Measurements from ENCODE around the gene ARHGAP33. TPM values are rescaled to one million over a fixed set of nuclear protein-coding genes. Genes with fewer than 3 reads are reported as not detected.
"Not testable (repeated sequence)": the region's sequence is repeated elsewhere in the genome, so short reads cannot be mapped to it uniquely, and the experiment has no call there.

The ARHGAP33 gene
- polyA plus RNA-seq, 1 donor from 2014 or later, result 20.5 TPM

DNA sequence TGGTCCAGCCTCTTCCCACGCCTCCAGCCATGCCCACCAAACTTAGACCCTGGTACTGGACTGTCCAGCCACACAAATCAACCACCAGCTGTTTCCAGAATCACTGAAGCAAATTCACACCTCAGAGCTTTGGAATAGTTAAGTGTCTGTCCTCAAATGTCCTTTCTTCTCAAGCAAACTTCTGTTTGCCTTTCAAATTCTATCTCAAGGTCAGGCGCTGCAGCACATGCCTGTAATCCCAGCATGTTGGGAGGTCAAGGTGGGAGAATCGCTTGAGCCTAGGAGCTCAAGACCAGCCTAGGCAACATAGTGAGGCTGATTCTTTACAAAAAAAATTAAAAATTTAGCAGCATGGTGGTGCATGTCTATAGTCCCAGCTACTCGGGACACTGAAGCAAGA is 56.7 kb downstream of the ARHGAP33 start:
- Histone ChIP-seq H3K9me3 (ENCODE audit: low read length) (no peaks in the 10 kb centered on the region), H3K4me3 (ENCODE audit: low read length) (no peak overlapping the region), H2AFZ (ENCODE audit: low read depth, low read length) (no peak overlapping the region), H3K9ac (ENCODE audit: low read length) (no peak overlapping the region), H3K27me3 (ENCODE audit: insufficient read depth, low read depth, low read length) (peaks cover 9% of the 10 kb centered on the region), H3K79me2 (replicated peaks; ENCODE audit: insufficient read depth, low read length) (no peaks in the 10 kb centered on the region), H3K27ac (ENCODE audit: low read length) (no peak overlapping the region), H3F3A (ENCODE audit: insufficient read depth, low read length, poor library complexity, severe bottlenecking) (no peaks in the 10 kb centered on the region), H4K20me1 (ENCODE audit: insufficient read depth) (no peaks in the 10 kb centered on the region), H3K36me3 (ENCODE audit: insufficient read depth, low read length) (no peaks in the 10 kb centered on the region), H3K4me2 (ENCODE audit: low read length) (no peak overlapping the region), H3K9me2 (ENCODE audit: insufficient read depth, low read length) (no peaks in the 10 kb centered on the region)
- TF ChIP-seq EZH2 (IDR thresholded peaks at IDR 0.05; ENCODE audit: borderline replicate concordance, insufficient read depth, low read length, poor library complexity, severe bottlenecking), result no peak
- no peak for TF ChIP-seq SMC3 (conservative IDR thresholded peaks at IDR 0.05; ENCODE audit: poor library complexity)
- TF ChIP-seq POLR2AphosphoS5 (IDR thresholded peaks at IDR 0.05), result no peak
- TF ChIP-seq, protein P1, sequence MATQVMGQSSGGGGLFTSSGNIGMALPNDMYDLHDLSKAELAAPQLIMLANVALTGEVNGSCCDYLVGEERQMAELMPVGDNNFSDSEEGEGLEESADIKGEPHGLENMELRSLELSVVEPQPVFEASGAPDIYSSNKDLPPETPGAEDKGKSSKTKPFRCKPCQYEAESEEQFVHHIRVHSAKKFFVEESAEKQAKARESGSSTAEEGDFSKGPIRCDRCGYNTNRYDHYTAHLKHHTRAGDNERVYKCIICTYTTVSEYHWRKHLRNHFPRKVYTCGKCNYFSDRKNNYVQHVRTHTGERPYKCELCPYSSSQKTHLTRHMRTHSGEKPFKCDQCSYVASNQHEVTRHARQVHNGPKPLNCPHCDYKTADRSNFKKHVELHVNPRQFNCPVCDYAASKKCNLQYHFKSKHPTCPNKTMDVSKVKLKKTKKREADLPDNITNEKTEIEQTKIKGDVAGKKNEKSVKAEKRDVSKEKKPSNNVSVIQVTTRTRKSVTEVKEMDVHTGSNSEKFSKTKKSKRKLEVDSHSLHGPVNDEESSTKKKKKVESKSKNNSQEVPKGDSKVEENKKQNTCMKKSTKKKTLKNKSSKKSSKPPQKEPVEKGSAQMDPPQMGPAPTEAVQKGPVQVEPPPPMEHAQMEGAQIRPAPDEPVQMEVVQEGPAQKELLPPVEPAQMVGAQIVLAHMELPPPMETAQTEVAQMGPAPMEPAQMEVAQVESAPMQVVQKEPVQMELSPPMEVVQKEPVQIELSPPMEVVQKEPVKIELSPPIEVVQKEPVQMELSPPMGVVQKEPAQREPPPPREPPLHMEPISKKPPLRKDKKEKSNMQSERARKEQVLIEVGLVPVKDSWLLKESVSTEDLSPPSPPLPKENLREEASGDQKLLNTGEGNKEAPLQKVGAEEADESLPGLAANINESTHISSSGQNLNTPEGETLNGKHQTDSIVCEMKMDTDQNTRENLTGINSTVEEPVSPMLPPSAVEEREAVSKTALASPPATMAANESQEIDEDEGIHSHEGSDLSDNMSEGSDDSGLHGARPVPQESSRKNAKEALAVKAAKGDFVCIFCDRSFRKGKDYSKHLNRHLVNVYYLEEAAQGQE (IDR thresholded peaks at IDR 0.05; ENCODE audit: borderline replicate concordance), result no peak
- no peak for TF ChIP-seq RAD21 (conservative IDR thresholded peaks at IDR 0.05)
- no peak for TF ChIP-seq EP300 (conservative IDR thresholded peaks at IDR 0.05; ENCODE audit: poor library complexity, severe bottlenecking)
- TF ChIP-seq, protein P2, sequence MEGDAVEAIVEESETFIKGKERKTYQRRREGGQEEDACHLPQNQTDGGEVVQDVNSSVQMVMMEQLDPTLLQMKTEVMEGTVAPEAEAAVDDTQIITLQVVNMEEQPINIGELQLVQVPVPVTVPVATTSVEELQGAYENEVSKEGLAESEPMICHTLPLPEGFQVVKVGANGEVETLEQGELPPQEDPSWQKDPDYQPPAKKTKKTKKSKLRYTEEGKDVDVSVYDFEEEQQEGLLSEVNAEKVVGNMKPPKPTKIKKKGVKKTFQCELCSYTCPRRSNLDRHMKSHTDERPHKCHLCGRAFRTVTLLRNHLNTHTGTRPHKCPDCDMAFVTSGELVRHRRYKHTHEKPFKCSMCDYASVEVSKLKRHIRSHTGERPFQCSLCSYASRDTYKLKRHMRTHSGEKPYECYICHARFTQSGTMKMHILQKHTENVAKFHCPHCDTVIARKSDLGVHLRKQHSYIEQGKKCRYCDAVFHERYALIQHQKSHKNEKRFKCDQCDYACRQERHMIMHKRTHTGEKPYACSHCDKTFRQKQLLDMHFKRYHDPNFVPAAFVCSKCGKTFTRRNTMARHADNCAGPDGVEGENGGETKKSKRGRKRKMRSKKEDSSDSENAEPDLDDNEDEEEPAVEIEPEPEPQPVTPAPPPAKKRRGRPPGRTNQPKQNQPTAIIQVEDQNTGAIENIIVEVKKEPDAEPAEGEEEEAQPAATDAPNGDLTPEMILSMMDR (IDR thresholded peaks at IDR 0.05; ENCODE audit: poor library complexity, severe bottlenecking), result no peak
- TF ChIP-seq MXI1 (conservative IDR thresholded peaks at IDR 0.05; ENCODE audit: poor library complexity, severe bottlenecking), result no peak
- no peak for TF ChIP-seq TAF1 (IDR thresholded peaks at IDR 0.05; ENCODE audit: low read depth)

DNA sequence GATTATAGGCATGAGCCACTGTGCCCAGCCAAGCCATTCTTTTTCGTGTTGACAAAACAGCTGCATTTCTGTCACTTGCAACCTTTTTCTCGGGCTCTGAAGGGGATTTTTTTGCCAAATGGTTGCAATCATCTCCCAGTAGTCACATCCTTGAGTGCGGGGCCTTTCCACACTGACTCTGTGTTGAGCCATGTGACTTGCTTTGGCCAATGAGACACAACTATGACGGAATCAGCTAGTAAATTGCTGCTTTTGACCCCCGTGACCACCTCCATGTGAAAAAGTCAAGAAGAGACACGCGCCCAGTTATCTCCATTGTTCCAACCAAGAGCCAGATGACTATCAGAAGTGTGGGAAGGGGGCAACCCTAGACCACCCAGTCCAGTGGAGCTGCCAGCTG is 58.6 kb downstream of the ARHGAP33 start:
- TF ChIP-seq POLR2AphosphoS5 (IDR thresholded peaks at IDR 0.05) (no peak), MXI1 (conservative IDR thresholded peaks at IDR 0.05; ENCODE audit: poor library complexity, severe bottlenecking) (no peak)
- H2AFZ ChIP-seq (ENCODE audit: low read depth, low read length), result no peak overlapping the region
- H4K20me1 ChIP-seq (ENCODE audit: insufficient read depth), result no peaks in the 10 kb centered on the region
- no peaks in the 10 kb centered on the region for H3K9me2 ChIP-seq (ENCODE audit: insufficient read depth, low read length)
- H3K9me3 ChIP-seq (ENCODE audit: low read length), result peaks cover under 1% of the 10 kb centered on the region
- no peak overlapping the region for H3K4me3 ChIP-seq (ENCODE audit: low read length)
- H3K4me2 ChIP-seq (ENCODE audit: low read length), result no peak overlapping the region
- no peaks in the 10 kb centered on the region for H3F3A ChIP-seq (ENCODE audit: insufficient read depth, low read length, poor library complexity, severe bottlenecking)
- no peaks in the 10 kb centered on the region for H3K36me3 ChIP-seq (ENCODE audit: insufficient read depth, low read length)
- no peak overlapping the region for H3K9ac ChIP-seq (ENCODE audit: low read length)
- no peak overlapping the region for H3K27ac ChIP-seq (ENCODE audit: low read length)
- H3K27me3 ChIP-seq (ENCODE audit: insufficient read depth, low read depth, low read length), result peaks cover 4% of the 10 kb centered on the region
- H3K79me2 ChIP-seq (replicated peaks; ENCODE audit: insufficient read depth, low read length), result no peaks in the 10 kb centered on the region

DNA sequence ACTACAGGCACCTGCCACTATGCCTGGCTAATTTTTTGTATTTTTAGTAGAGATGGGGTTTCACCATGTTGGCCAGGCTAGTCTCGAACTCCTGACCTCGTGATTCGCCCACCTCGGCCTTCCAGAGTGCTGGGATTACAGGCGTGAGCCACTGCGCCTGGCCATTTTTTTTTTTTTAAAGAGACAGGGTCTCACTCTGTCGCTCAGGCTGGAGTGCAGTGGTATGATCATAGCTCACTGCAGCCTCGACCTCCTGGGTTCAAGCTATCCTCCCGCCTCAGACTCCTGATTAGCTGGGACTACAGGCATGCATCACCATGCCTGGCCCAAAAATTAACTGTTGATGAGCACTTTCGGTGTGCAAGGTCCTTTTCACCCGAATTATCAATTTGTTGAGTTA is 60.7 kb downstream of the ARHGAP33 start:
- not testable (repeated sequence) for H3K9ac ChIP-seq (ENCODE audit: low read length); H3K27me3 ChIP-seq (ENCODE audit: insufficient read depth, low read depth, low read length); H3K4me3 ChIP-seq (ENCODE audit: low read length); H3K9me3 ChIP-seq (ENCODE audit: low read length); H3K4me2 ChIP-seq (ENCODE audit: low read length); H3K27ac ChIP-seq (ENCODE audit: low read length); H3F3A ChIP-seq (ENCODE audit: insufficient read depth, low read length, poor library complexity, severe bottlenecking); H3K79me2 ChIP-seq (replicated peaks; ENCODE audit: insufficient read depth, low read length); H2AFZ ChIP-seq (ENCODE audit: low read depth, low read length); H4K20me1 ChIP-seq (ENCODE audit: insufficient read depth); H3K36me3 ChIP-seq (ENCODE audit: insufficient read depth, low read length); H3K9me2 ChIP-seq (ENCODE audit: insufficient read depth, low read length)

Other genes with a start within 250 kb of the ARHGAP33 start
- gene SBSN, start 247.3 kb upstream of the ARHGAP33 start, polyA plus RNA-seq, result not detected in 2 replicates
- gene GAPDHS, start 242.1 kb upstream of the ARHGAP33 start, polyA plus RNA-seq, result not detected in 2 replicates
- 106 and 108 TPM in 2 replicates for gene TMEM147, start 229.9 kb upstream of the ARHGAP33 start, polyA plus RNA-seq
- gene ATP4A, start 211.9 kb upstream of the ARHGAP33 start, polyA plus RNA-seq, result 0.34 TPM in 1 of 2 replicates, not detected in the other
- gene PMIS2, start 189.4 kb upstream of the ARHGAP33 start, polyA plus RNA-seq, result not detected in 2 replicates
- gene HAUS5, start 162.8 kb upstream of the ARHGAP33 start, polyA plus RNA-seq, result 13.1 and 14.4 TPM in 2 replicates
- gene RBM42, start 146.5 kb upstream of the ARHGAP33 start, polyA plus RNA-seq, result 58.5 and 73.5 TPM in 2 replicates
- gene ETV2, start 133.8 kb upstream of the ARHGAP33 start, polyA plus RNA-seq, result 0.58 TPM in 1 of 2 replicates, not detected in the other
- gene COX6B1, start 127.2 kb upstream of the ARHGAP33 start, polyA plus RNA-seq, result 860 and 1,013 TPM in 2 replicates
- gene UPK1A, start 109.0 kb upstream of the ARHGAP33 start, polyA plus RNA-seq, result 0.26 TPM in 1 of 2 replicates, not detected in the other
- gene ZBTB32, start 71.0 kb upstream of the ARHGAP33 start, polyA plus RNA-seq, result not detected in 2 replicates
- gene KMT2B, start 57.6 kb upstream of the ARHGAP33 start, polyA plus RNA-seq, result 9.0 and 15.8 TPM in 2 replicates
- 4.6 and 7.2 TPM in 2 replicates for gene IGFLR1, start 33.1 kb upstream of the ARHGAP33 start, polyA plus RNA-seq
- 54.7 and 57.0 TPM in 2 replicates for gene U2AF1L4, start 30.1 kb upstream of the ARHGAP33 start, polyA plus RNA-seq
- 46.2 and 46.7 TPM in 2 replicates for gene PSENEN, start 29.9 kb upstream of the ARHGAP33 start, polyA plus RNA-seq
- 25.7 and 37.2 TPM in 2 replicates for gene LIN37, start 27.0 kb upstream of the ARHGAP33 start, polyA plus RNA-seq
- not detected in 2 replicates for gene HSPB6, start 18.5 kb upstream of the ARHGAP33 start, polyA plus RNA-seq
- 1.2 and 1.5 TPM in 2 replicates for gene PROSER3, start 17.4 kb upstream of the ARHGAP33 start, polyA plus RNA-seq
- gene PRODH2, start 37.3 kb downstream of the ARHGAP33 start, polyA plus RNA-seq, result not detected in 2 replicates
- 0.05 and 2.8 TPM in 2 replicates for gene NPHS1, start 76.9 kb downstream of the ARHGAP33 start, polyA plus RNA-seq
- 0.79 and 2.1 TPM in 2 replicates for gene KIRREL2, start 81.3 kb downstream of the ARHGAP33 start, polyA plus RNA-seq
- 390 and 407 TPM in 2 replicates for gene APLP1, start 93.0 kb downstream of the ARHGAP33 start, polyA plus RNA-seq
- 6.2 and 6.8 TPM in 2 replicates for gene NFKBID, start 125.0 kb downstream of the ARHGAP33 start, polyA plus RNA-seq
- not detected in 2 replicates for gene HCST, start 127.0 kb downstream of the ARHGAP33 start, polyA plus RNA-seq
- not detected in 2 replicates for gene TYROBP, start 132.7 kb downstream of the ARHGAP33 start, polyA plus RNA-seq
- 10.1 and 11.1 TPM in 2 replicates for gene LRFN3, start 160.8 kb downstream of the ARHGAP33 start, polyA plus RNA-seq
- 65.3 and 71.6 TPM in 2 replicates for gene SDHAF1, start 219.6 kb downstream of the ARHGAP33 start, polyA plus RNA-seq
- 0.16 and 0.19 TPM in 2 replicates for gene SYNE4, start 233.2 kb downstream of the ARHGAP33 start, polyA plus RNA-seq
- 45.6 and 63.2 TPM in 2 replicates for gene ALKBH6, start 238.6 kb downstream of the ARHGAP33 start, polyA plus RNA-seq